ENCODE data around the gene ADAMTS18.

DNA sequence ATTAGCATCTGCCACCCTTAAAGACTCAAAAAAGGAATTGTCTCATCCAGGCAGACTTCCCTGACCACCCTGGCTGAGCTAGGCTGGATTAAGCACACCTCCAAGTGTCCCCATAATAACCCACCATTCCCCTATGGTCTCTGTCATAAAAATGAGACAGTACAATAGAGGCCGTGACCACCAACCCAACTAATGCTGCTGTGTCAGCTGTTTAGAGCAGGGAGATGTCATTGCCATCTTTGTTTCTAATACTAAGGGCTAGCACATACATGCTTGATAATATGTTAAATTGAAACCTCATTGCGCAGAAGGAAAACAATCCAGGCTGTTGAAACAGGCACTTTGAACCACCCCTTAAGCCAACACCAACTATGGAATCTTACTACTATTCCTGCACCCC is 7.2 kb upstream of the ADAMTS18 start:
- TF ChIP-seq, protein P1, sequence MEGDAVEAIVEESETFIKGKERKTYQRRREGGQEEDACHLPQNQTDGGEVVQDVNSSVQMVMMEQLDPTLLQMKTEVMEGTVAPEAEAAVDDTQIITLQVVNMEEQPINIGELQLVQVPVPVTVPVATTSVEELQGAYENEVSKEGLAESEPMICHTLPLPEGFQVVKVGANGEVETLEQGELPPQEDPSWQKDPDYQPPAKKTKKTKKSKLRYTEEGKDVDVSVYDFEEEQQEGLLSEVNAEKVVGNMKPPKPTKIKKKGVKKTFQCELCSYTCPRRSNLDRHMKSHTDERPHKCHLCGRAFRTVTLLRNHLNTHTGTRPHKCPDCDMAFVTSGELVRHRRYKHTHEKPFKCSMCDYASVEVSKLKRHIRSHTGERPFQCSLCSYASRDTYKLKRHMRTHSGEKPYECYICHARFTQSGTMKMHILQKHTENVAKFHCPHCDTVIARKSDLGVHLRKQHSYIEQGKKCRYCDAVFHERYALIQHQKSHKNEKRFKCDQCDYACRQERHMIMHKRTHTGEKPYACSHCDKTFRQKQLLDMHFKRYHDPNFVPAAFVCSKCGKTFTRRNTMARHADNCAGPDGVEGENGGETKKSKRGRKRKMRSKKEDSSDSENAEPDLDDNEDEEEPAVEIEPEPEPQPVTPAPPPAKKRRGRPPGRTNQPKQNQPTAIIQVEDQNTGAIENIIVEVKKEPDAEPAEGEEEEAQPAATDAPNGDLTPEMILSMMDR (optimal IDR thresholded peaks at IDR 0.05 in 1 of 3, IDR thresholded peaks at IDR 0.05 in 1 of 3, conservative IDR thresholded peaks at IDR 0.05 in 1 of 3; ENCODE audit: extremely low read depth in 1 of 3, insufficient read depth in 2 of 3, low read length in 3 of 3): no peak
- no peak for TF ChIP-seq EZH2 (IDR thresholded peaks at IDR 0.05; ENCODE audit: low read length)
